GM21528 (cell line): Measurements from ENCODE around the gene S1PR2.
A peak's percentile ranks its signal among the peaks of the same experiment; 100 is the strongest.
"Not testable (repeated sequence)": the region's sequence is repeated elsewhere in the genome, so short reads cannot be mapped to it uniquely, and the experiment has no call there.

Experiments
- ATAC-seq: cut with Tn5 transposase; IDR thresholded peaks from one replicate; pipeline ENCODE4 v1.9.1; 2021; ENCODE audit warnings: mild to moderate bottlenecking, moderate library complexity; ENCODE audit not compliant: unreplicated experiment, low FRiP score

Gene S1PR2

GRCh38 chr19:10226376-10227025 is 4.6 kb downstream of the S1PR2 start:
- no peak for ATAC-seq

- no peak for ATAC-seq
Observed at GRCh38 chr19:10226021-10226375, 5.1 kb downstream of the S1PR2 start.

GRCh38 chr19:10224337-10224736 is 6.8 kb downstream of the S1PR2 start:
- no peak for ATAC-seq

- ATAC-seq = no peak
Observed at GRCh38 chr19:10223488-10224213, 7.5 kb downstream of the S1PR2 start.

GRCh38 chr19:10222201-10222890 is 8.8 kb downstream of the S1PR2 start:
- no peak for ATAC-seq

- ATAC-seq = no peak
Observed at GRCh38 chr19:10220695-10221094, 10.4 kb downstream of the S1PR2 start.

- no peak for ATAC-seq
Observed at GRCh38 chr19:10219678-10220077, 11.5 kb downstream of the S1PR2 start.

GRCh38 chr19:10217085-10217484 is 14.0 kb downstream of the S1PR2 start:
- no peak for ATAC-seq

- ATAC-seq = no peak
Observed at GRCh38 chr19:10214784-10215183, 16.3 kb downstream of the S1PR2 start.

- no peak for ATAC-seq
Observed at GRCh38 chr19:10211691-10212090, 19.4 kb downstream of the S1PR2 start.

- no peak for ATAC-seq
Observed at GRCh38 chr19:10211061-10211460, 20.1 kb downstream of the S1PR2 start.

- no peak for ATAC-seq
Observed at GRCh38 chr19:10209315-10209714, 21.8 kb downstream of the S1PR2 start.

GRCh38 chr19:10207026-10207425 is 24.1 kb downstream of the S1PR2 start:
- ATAC-seq = no peak

GRCh38 chr19:10206226-10206885 is 24.8 kb downstream of the S1PR2 start:
- no peak for ATAC-seq

- ATAC-seq = no peak
Observed at GRCh38 chr19:10205636-10206035, 25.5 kb downstream of the S1PR2 start.

- no peak for ATAC-seq
Observed at GRCh38 chr19:10203686-10204085, 27.4 kb downstream of the S1PR2 start.

GRCh38 chr19:10201176-10201575 is 30.0 kb downstream of the S1PR2 start:
- ATAC-seq = no peak

GRCh38 chr19:10200101-10200500 is 31.0 kb downstream of the S1PR2 start:
- not testable (repeated sequence) for ATAC-seq

GRCh38 chr19:10198889-10199644 is 32.1 kb downstream of the S1PR2 start:
- ATAC-seq = not testable (repeated sequence)

- peak; percentile 16 for ATAC-seq
Observed at GRCh38 chr19:10195199-10195519, 36.0 kb downstream of the S1PR2 start.
